Stimulated activated CD8-positive, alpha-beta memory T cell treated with anti-CD3 and anti-CD28 coated beads, Interleukin-12 subunit alpha, Interleukin-12 subunit beta, amount 100 ng/mL, for 4 hours (primary cell): ENCODE data around the gene GABBR2.

Experiments used
- DNase-seq: peaks from one replicate; pipeline ENCODE4 v3.0.0-alpha.2; 2020; ENCODE audit warnings: low read depth

The GABBR2 gene

GRCh38 chr9:98368366-98369065 is 340.2 kb downstream of the GABBR2 start:
- no peak for DNase-seq

- no peak for DNase-seq
Measured at GRCh38 chr9:98367923-98368322, 340.8 kb downstream of the GABBR2 start.

- DNase-seq, result no peak
Measured at GRCh38 chr9:98367371-98367900, 341.3 kb downstream of the GABBR2 start.

- DNase-seq, result no peak
Measured at GRCh38 chr9:98365781-98366180, 343.0 kb downstream of the GABBR2 start.

GRCh38 chr9:98365227-98365669 is 343.5 kb downstream of the GABBR2 start:
- no peak for DNase-seq

GRCh38 chr9:98364086-98364485 is 344.6 kb downstream of the GABBR2 start:
- no peak for DNase-seq

- DNase-seq, result no peak
Measured at GRCh38 chr9:98363644-98364043, 345.1 kb downstream of the GABBR2 start.

GRCh38 chr9:98362624-98363252 is 346.0 kb downstream of the GABBR2 start:
- DNase-seq, result no peak

- no peak for DNase-seq
Measured at GRCh38 chr9:98361645-98362044, 347.1 kb downstream of the GABBR2 start.

- DNase-seq, result no peak
Measured at GRCh38 chr9:98360176-98360708, 348.5 kb downstream of the GABBR2 start.

GRCh38 chr9:98359569-98359968 is 349.2 kb downstream of the GABBR2 start:
- DNase-seq, result no peak

GRCh38 chr9:98357921-98358535 is 350.7 kb downstream of the GABBR2 start:
- DNase-seq, result no peak

- DNase-seq, result no peak
Measured at GRCh38 chr9:98356953-98357690, 351.6 kb downstream of the GABBR2 start.

- DNase-seq, result no peak
Measured at GRCh38 chr9:98356326-98356725, 352.4 kb downstream of the GABBR2 start.

- DNase-seq, result no peak
Measured at GRCh38 chr9:98351370-98351769, 357.4 kb downstream of the GABBR2 start.

- no peak for DNase-seq
Measured at GRCh38 chr9:98347642-98348041, 361.1 kb downstream of the GABBR2 start.

GRCh38 chr9:98345011-98345410 is 363.7 kb downstream of the GABBR2 start:
- DNase-seq, result no peak

- DNase-seq, result no peak
Measured at GRCh38 chr9:98344581-98344980, 364.2 kb downstream of the GABBR2 start.

- no peak for DNase-seq
Measured at GRCh38 chr9:98342820-98343210, 365.9 kb downstream of the GABBR2 start.

GRCh38 chr9:98342098-98342819 is 366.5 kb downstream of the GABBR2 start:
- DNase-seq, result no peak
